Stomach smooth muscle (tissue), 2 donors: ENCODE results near the gene PIGS.

Source experiments
- H3K27ac ChIP-seq: one replicate; pipeline ENCODE4 v1.7.0; 2013; ENCODE audit warnings: mild to moderate bottlenecking, low read length, inconsistent platforms
- H3K27me3 ChIP-seq, 2 donors: one replicate each; pipeline ENCODE4 v1.7.0; 2013; ENCODE audit warnings: low read length in 2 of 2; ENCODE audit not compliant: insufficient read depth in 2 of 2, control insufficient read depth in 1 of 2
- H3K36me3 ChIP-seq, 2 donors: one replicate each; pipeline ENCODE4 v1.7.0; 2013; ENCODE audit warnings: low read length in 2 of 2; ENCODE audit not compliant: control insufficient read depth in 2 of 2, insufficient read depth in 2 of 2
- H3K4me1 ChIP-seq: one replicate; pipeline ENCODE4 v1.7.0; 2013; ENCODE audit warnings: low read length; ENCODE audit not compliant: control insufficient read depth, insufficient read depth
- H3K4me3 ChIP-seq, 2 donors: one replicate each; pipeline ENCODE4 v1.7.0; 2013; ENCODE audit warnings: low read length in 2 of 2
- H3K9ac ChIP-seq, 2 donors: one replicate each; pipeline ENCODE4 v1.7.0; 2013; ENCODE audit warnings: low read length in 2 of 2, mild to moderate bottlenecking in 1 of 2
- H3K9me3 ChIP-seq, 2 donors: one replicate each; pipeline ENCODE4 v1.7.0; 2013; ENCODE audit warnings: low read length in 2 of 2; ENCODE audit not compliant: control insufficient read depth in 2 of 2
- donor health status: healthy.
- donor health status: Pancreatic carcinoma.

Gene PIGS

GRCh38 chr17:28538296-28538895 is 32.9 kb downstream of the PIGS start:
- Histone ChIP-seq H3K9me3 (no peaks in the 10 kb centered on the region), H3K36me3 (no peaks in the 10 kb centered on the region), H3K9ac (no peak overlapping the region), H3K4me3 (no peak overlapping the region), H3K4me1 (no peaks in the 10 kb centered on the region), H3K27me3 (no peaks in the 10 kb centered on the region), H3K27ac (no peak overlapping the region)

- no peaks in the 10 kb centered on the region for H3K36me3 ChIP-seq
- H3K27ac ChIP-seq, result no peak overlapping the region
- no peaks in the 10 kb centered on the region for H3K9me3 ChIP-seq
- H3K4me1 ChIP-seq, result no peaks in the 10 kb centered on the region
- H3K4me3 ChIP-seq, result no peak overlapping the region
- H3K27me3 ChIP-seq, result no peaks in the 10 kb centered on the region
- H3K9ac ChIP-seq, result no peak overlapping the region
Observed at GRCh38 chr17:28537219-28537610, 34.1 kb downstream of the PIGS start.

GRCh38 chr17:28536532-28537218 is 34.6 kb downstream of the PIGS start:
- H3K4me1 ChIP-seq, result no peaks in the 10 kb centered on the region
- H3K9me3 ChIP-seq, result no peaks in the 10 kb centered on the region
- no peak overlapping the region for H3K4me3 ChIP-seq
- H3K27ac ChIP-seq, result no peak overlapping the region
- no peaks in the 10 kb centered on the region for H3K36me3 ChIP-seq
- no peak overlapping the region for H3K9ac ChIP-seq
- peaks cover 0 to under 1% of the 10 kb centered on the region in 2 donors for H3K27me3 ChIP-seq

- H3K9ac ChIP-seq, result no peak overlapping the region
- no peak overlapping the region for H3K4me3 ChIP-seq
- H3K27me3 ChIP-seq, result peaks cover 0 to 7% of the 10 kb centered on the region in 2 donors
- no peaks in the 10 kb centered on the region for H3K9me3 ChIP-seq
- no peak overlapping the region for H3K27ac ChIP-seq
- no peaks in the 10 kb centered on the region for H3K36me3 ChIP-seq
- no peaks in the 10 kb centered on the region for H3K4me1 ChIP-seq
Observed at GRCh38 chr17:28534740-28535375, 36.5 kb downstream of the PIGS start.

GRCh38 chr17:28533091-28533807 is 38.1 kb downstream of the PIGS start:
- Histone ChIP-seq H3K4me1 (no peaks in the 10 kb centered on the region), H3K36me3 (no peaks in the 10 kb centered on the region), H3K27ac (no peak overlapping the region), H3K4me3 (no peak overlapping the region), H3K9me3 (no peaks in the 10 kb centered on the region), H3K27me3 (peaks cover 0 to 7% of the 10 kb centered on the region in 2 donors), H3K9ac (no peak overlapping the region)

- H3K9me3 ChIP-seq, result no peaks in the 10 kb centered on the region
- H3K9ac ChIP-seq, result no peak overlapping the region
- H3K4me1 ChIP-seq, result no peaks in the 10 kb centered on the region
- H3K36me3 ChIP-seq, result no peaks in the 10 kb centered on the region
- H3K27ac ChIP-seq, result no peak overlapping the region
- no peak overlapping the region for H3K4me3 ChIP-seq
- peaks cover 0 to 7% of the 10 kb centered on the region in 2 donors for H3K27me3 ChIP-seq
Observed at GRCh38 chr17:28532050-28532960, 39.0 kb downstream of the PIGS start.

GRCh38 chr17:28530926-28531325 is 40.4 kb downstream of the PIGS start:
- H3K9ac ChIP-seq, result no peak overlapping the region
- no peak overlapping the region for H3K4me3 ChIP-seq
- H3K4me1 ChIP-seq, result no peaks in the 10 kb centered on the region
- H3K27ac ChIP-seq, result no peak overlapping the region
- H3K36me3 ChIP-seq, result no peaks in the 10 kb centered on the region
- H3K9me3 ChIP-seq, result no peaks in the 10 kb centered on the region
- H3K27me3 ChIP-seq, result peaks cover 0 to 7% of the 10 kb centered on the region in 2 donors

- H3K9me3 ChIP-seq, result no peaks in the 10 kb centered on the region
- H3K4me3 ChIP-seq, result no peak overlapping the region
- H3K36me3 ChIP-seq, result no peaks in the 10 kb centered on the region
- H3K27ac ChIP-seq, result no peak overlapping the region
- H3K4me1 ChIP-seq, result no peaks in the 10 kb centered on the region
- H3K27me3 ChIP-seq, result peaks cover 0 to 7% of the 10 kb centered on the region in 2 donors
- H3K9ac ChIP-seq, result no peak overlapping the region
Observed at GRCh38 chr17:28530250-28530649, 41.1 kb downstream of the PIGS start.

- Histone ChIP-seq H3K4me1 (no peaks in the 10 kb centered on the region), H3K9me3 (no peaks in the 10 kb centered on the region), H3K27me3 (peaks cover 0 to 7% of the 10 kb centered on the region in 2 donors), H3K27ac (no peak overlapping the region), H3K4me3 (no peak overlapping the region), H3K9ac (no peak overlapping the region), H3K36me3 (no peaks in the 10 kb centered on the region)
Observed at GRCh38 chr17:28529013-28529400, 42.3 kb downstream of the PIGS start.
